NCI-H187 (cell line): ENCODE data around the gene PSMD1.

Experiments
- DNase-seq, 2 experiments: peaks; one replicate each; lab custom pipeline; 2025; lab: John Stamatoyannopoulos, UW

The PSMD1 gene

DNA sequence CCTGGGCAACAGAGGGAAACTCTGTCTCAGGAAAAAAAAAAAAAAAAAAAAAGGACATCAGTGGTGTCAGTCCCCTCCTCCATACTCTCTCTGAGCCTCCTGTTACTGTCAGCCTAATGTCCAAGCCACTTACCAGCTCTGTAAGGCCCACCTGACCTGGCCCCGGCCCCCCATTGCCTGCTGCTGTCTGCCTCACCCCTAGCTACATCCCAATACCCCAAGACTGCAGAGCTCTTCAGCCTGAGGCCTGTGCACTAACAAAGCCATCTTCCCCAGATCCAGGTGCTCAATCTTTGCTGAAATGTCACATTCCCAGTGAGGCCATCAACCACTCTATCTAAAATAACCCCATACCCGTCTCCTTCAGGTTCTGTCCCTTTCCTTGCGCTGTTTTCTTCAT, 147.5 kb downstream of the PSMD1 start:
- no peak for DNase-seq

DNA sequence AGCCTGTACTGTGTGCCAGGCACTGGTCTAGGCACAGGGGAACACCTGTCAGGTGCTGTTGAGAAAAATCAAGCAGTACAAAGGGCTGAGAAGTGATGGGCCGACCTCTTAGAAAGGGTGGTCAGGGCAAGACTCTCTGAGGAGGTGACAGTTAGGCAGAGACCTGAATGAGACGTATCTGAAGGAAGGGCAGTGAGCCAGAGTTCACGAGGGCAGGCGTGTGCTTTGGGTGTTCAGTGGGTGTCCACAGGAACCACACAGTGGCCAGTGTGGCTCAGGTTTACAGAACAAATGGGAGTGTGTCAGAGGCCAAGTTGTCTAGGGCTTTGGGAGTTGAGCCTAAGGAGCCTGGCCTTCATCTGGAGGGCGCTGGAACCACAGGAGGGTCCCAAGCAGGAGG, 147.9 kb downstream of the PSMD1 start:
- DNase-seq, result no peak

DNA sequence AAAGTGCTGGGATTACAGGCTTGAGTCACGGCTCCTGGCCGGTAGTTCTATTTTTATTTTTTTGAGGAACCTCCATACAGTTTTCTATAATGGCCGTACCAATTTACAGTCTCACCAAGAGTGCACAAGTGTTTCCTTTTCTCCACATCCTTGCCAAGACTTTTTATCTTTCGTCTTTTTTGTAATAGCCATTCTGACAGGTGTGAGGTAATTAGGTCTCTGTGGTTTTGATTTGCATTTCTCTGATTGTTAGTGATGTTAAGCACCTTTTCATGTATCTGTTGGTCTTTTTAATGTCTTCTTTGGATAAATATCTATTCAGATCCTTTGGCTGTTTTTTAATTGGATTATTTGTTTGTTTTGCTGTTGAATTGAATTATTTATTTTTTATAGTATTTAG, 151.1 kb downstream of the PSMD1 start:
- no peak for DNase-seq

DNA sequence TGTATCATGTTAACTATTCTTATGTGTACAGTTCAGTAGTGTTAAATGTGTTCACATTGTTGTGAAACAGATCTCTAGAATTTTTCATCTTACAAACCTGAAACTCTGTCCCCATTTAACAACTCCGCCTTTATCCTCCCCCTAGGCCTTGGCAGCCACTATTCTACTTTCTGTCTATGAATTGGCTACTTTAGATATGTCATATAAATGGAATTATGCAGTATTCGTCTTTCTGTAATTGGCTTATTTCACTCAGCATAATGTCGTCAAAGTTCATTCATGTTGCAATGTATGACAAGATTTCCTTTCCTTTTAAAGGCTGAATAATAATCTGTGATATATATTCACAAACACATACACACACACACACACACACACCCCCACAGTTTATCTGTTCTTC, 154.1 kb downstream of the PSMD1 start:
- DNase-seq, result no peak

DNA sequence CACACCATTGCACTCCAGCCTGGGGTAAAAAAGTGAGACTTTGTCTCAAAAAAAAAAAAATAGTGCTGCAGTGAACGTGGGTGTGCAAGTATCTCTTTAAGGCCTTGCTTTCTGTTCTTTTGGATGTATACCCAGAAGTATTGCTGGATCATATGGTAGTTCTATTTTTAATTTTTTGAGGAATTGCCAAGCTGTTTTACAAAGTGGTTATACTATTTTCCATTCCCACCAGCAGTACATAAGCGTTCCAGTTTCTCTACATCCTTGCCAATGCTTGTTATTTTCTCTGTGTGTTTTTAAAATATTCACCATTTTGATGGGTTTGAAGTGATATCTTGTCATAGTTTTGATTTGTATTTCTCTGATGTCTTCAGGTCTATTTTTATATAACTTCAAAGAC, 154.8 kb downstream of the PSMD1 start:
- DNase-seq, result no peak

DNA sequence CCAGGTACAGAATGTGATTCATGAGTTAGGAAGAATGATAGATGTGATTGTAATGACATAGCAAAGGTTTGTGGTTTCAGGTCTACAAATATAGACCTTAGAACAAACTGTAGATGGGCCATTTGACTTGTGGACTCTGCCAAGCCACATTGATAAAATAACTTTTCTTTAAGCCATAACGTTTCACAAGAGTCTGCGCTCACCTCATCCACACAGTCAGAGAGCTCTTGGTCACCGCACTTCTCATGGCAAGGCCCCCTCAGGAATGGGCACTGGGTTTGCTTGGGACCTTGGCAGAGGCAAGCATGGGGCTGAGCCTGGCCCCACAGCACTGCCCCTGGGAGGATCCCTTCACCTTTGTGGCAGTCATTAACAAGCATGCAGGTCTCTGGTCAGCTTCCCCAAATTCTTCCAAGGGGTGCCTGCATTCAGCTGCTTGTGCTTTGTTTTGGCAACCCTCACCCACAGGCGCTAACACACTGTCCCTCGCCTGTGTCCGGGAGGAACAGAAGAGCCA, 155.7 kb downstream of the PSMD1 start:
- DNase-seq, result no peak

DNA sequence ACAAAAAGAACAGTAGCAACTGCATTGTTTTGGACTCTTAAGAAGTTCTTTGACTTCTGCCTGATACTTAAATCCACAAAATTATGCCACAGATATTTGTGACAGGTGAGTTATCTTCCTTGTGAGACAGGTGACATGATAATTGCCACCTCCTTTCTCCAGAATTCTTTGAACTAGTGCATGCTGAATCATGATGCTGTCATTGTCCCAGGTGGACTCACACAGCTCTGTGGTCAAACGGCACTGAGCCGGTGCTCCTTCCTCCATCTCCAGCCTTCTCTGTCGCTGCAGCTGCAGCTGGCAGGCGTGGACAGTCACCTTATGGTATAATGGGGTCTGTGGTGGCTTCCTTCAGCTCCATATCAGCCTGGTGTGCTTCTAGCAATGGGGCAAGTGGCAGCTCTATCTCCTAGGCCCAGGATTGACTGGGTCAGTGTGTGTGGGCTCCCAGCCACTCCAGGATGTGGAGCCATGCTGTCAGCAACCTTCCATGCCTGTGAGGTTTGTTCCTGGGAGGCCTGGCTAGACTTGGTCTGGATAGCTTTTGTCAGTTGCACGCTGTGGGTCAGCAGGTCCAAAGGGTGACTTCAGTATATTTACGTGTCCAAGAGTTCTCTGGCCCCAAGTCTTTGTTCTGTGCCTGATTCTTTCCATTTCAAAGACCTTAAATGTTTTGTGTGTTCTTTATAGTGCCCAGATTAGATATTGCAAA, 157.4 kb downstream of the PSMD1 start:
- DNase-seq, result no peak

DNA sequence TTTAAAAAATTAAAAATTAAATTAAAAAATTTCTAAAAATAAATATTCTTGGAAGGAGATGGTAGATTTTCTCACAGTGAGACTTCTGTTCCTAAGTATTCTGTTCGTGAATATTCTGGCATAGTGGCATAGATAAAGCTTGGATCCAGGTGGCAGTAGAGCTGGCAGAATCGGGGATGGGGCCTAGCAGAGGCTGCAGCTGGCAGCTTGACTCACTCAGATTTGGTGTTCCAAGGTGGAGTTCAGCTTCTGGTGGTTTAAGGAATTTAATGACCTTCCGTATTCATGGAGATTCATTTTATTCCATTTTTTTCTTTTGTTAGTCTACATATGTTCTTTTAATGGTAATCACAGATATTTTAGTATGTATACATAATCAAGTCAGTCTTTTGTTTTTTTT, 161.7 kb downstream of the PSMD1 start:
- DNase-seq, result no peak

DNA sequence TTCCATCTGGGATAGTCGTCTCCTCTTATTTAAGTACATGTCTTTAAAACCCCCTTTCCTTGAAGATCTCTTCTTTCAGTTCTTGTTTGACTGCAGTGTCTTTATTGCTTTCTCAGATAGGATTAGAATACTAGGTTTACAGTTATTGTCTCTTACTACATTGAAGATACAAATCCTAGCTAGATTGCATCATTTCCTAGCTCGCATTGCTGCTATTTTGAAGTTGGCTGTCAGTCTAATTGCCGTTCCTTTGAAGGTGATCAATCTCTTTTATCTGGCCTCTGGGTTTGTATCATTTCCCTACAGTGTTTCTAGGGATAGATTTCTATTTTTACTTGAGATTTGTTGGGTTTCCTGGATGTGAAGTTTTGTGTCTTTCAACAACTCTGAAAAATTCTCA, 162.6 kb downstream of the PSMD1 start:
- DNase-seq, result no peak

DNA sequence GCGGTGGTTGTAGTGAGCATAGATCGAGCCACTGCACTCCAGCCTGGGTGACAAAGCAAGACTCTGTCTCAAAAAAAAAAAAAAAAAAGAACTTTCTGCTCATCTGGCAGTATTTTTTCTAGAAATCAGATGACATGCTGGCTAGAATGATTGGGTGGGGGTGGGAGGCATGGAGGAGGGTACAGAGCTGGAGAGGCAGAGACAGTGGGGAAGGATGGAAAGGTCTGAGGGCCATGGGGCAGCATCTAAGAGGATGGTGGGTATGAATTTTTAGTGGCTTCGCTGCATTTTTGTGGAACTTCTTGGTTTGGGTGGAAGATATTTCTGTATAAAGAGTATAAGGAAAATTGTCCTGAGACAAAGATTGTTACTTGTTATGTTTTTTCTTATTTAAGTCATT, 165.1 kb downstream of the PSMD1 start:
- no peak for DNase-seq
